NB4 (cell line): ENCODE results near the gene GH1.

ENCODE experiments used
- CTCF ChIP-seq: IDR thresholded peaks from one replicate; pipeline ENCODE4 v1.5.1; 2012; ENCODE audit warnings: low read depth, low read length
- MAX ChIP-seq: IDR thresholded peaks from 2 replicates; pipeline ENCODE4 v1.6.1; 2011; ENCODE audit warnings: low read depth, low read length
- MYC ChIP-seq: IDR thresholded peaks from 2 replicates; pipeline ENCODE4 v1.6.1; 2011; ENCODE audit warnings: low read depth, low read length
- POLR2A ChIP-seq: IDR thresholded peaks from 2 replicates; pipeline ENCODE4 v1.6.1; 2011; ENCODE audit warnings: mild to moderate bottlenecking; ENCODE audit not compliant: insufficient read length; ENCODE audit errors: extremely low read depth

GRCh38 chr17:63911041-63911635 is 7.5 kb downstream of the GH1 start, which contains the start of gene CSHL1:
- TF ChIP-seq CTCF: no peak
- TF ChIP-seq POLR2A: no peak
- TF ChIP-seq MYC: no peak
- TF ChIP-seq MAX: no peak
